HG03457 (cell line): ENCODE results near the gene GNG11.

ENCODE experiments used
- ATAC-seq: cut with Tn5 transposase; IDR thresholded peaks from one replicate; pipeline ENCODE4 v1.9.1; 2021; ENCODE audit warnings: moderate number of reproducible peaks; ENCODE audit not compliant: unreplicated experiment

GNG11 gene

GRCh38 chr7:93945756-93946535 lies 24.4 kb downstream of the GNG11 start:
- ATAC-seq = no peak

- ATAC-seq = no peak
Measured at GRCh38 chr7:93948106-93948505, 26.6 kb downstream of the GNG11 start.

GRCh38 chr7:93948873-93949272 lies 27.3 kb downstream of the GNG11 start:
- ATAC-seq = no peak

- ATAC-seq = no peak
Measured at GRCh38 chr7:93949423-93949822, 27.9 kb downstream of the GNG11 start.

- ATAC-seq = no peak
Measured at GRCh38 chr7:93955304-93955703, 33.8 kb downstream of the GNG11 start.

GRCh38 chr7:93957767-93958166 lies 36.2 kb downstream of the GNG11 start:
- ATAC-seq = no peak

GRCh38 chr7:93958216-93958615 lies 36.7 kb downstream of the GNG11 start:
- ATAC-seq = no peak

GRCh38 chr7:93958651-93959050 lies 37.1 kb downstream of the GNG11 start:
- no peak for ATAC-seq

GRCh38 chr7:93960986-93961385 lies 39.5 kb downstream of the GNG11 start:
- ATAC-seq = no peak

- ATAC-seq = no peak
Measured at GRCh38 chr7:93964262-93964661, 42.7 kb downstream of the GNG11 start.

- ATAC-seq = no peak
Measured at GRCh38 chr7:93964813-93965212, 43.3 kb downstream of the GNG11 start.

- no peak for ATAC-seq
Measured at GRCh38 chr7:93968911-93969620, 47.5 kb downstream of the GNG11 start.

GRCh38 chr7:93972029-93972725 lies 50.6 kb downstream of the GNG11 start:
- no peak for ATAC-seq

GRCh38 chr7:93973134-93973533 lies 51.6 kb downstream of the GNG11 start:
- no peak for ATAC-seq

- ATAC-seq = no peak
Measured at GRCh38 chr7:93977211-93977950, 55.8 kb downstream of the GNG11 start.
